Duodenal mucosa (tissue), 2 donors: ENCODE results near the gene HLX.

Source experiments
- H3K27ac ChIP-seq: one replicate; pipeline ENCODE4 v1.7.0; 2013; ENCODE audit warnings: low read depth, low read length
- H3K27me3 ChIP-seq, 2 donors: one replicate each; pipeline ENCODE4 v1.7.0; 2013; ENCODE audit warnings: low read length in 2 of 2, control low read depth in 1 of 2; ENCODE audit not compliant: insufficient read depth in 2 of 2, control insufficient read depth in 1 of 2
- H3K36me3 ChIP-seq, 2 donors: one replicate each; pipeline ENCODE4 v1.7.0; 2013; ENCODE audit warnings: low read length in 2 of 2, control low read depth in 1 of 2; ENCODE audit not compliant: insufficient read depth in 2 of 2, control insufficient read depth in 1 of 2
- H3K4me1 ChIP-seq, 2 donors: one replicate each; pipeline ENCODE4 v1.7.0; 2013; ENCODE audit warnings: low read length in 2 of 2, control low read depth in 1 of 2; ENCODE audit not compliant: insufficient read depth in 2 of 2, control insufficient read depth in 1 of 2
- H3K4me3 ChIP-seq, 2 donors: one replicate each; pipeline ENCODE4 v1.7.0; 2013; ENCODE audit warnings: low read length in 2 of 2, low read depth in 1 of 2
- H3K9ac ChIP-seq, 2 donors: one replicate each; pipeline ENCODE4 v1.7.0; 2013; ENCODE audit warnings: low read length in 2 of 2, low read depth in 1 of 2
- H3K9me3 ChIP-seq, 2 donors: one replicate each; pipeline ENCODE4 v1.7.0; 2013; ENCODE audit warnings: low read length in 2 of 2, control low read depth in 1 of 2; ENCODE audit not compliant: control insufficient read depth in 1 of 2

Gene HLX

DNA sequence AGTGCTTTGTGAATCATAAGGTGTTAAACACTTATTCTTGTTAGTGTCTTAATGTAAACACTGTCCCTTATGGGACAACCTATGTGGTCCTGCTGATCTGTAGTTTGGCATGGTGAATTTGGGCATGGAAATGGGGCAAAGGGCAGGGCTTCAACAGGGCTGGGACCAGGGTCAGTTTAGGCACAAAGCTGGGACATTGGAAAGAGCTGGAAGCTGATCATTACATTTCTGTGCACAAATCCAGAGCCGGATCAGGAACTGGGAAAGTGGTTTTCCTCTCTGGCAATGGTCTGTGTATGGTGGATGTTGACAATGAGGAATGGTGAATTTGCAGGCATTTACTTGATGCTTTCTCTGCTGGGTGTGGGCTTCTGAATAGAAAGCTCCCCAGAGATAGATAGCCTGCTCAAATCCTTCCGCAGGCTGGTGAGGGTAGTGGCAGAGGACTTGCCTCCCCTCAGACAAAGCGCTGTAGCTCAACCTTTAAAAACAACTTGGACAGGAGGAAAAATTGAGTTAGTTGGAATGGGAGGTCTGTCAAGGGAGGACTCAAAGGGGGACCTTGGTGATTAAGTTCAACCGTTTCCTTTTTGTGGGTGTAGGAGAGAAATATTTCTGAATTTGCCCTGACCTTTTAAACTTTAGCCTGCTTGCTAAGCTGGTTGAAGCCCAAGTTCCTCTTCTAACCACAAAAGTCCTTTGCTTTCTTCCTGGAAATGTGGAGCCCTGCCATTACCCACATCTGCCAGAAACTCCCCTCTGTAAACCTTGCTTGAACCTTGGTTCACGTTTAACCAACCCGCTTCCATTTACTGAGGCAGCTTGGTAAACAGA lies 35.3 kb downstream of the HLX start:
- no peaks in the 10 kb centered on the region for H3K27me3 ChIP-seq
- no peaks in the 10 kb centered on the region for H3K9me3 ChIP-seq
- no peak overlapping the region for H3K4me3 ChIP-seq
- H3K4me1 ChIP-seq: no peaks in the 10 kb centered on the region
- no peaks in the 10 kb centered on the region for H3K36me3 ChIP-seq
- H3K27ac ChIP-seq: no peak overlapping the region
- no peak overlapping the region for H3K9ac ChIP-seq

- Histone ChIP-seq H3K4me3 (no peak overlapping the region), H3K27ac (no peak overlapping the region), H3K36me3 (no peaks in the 10 kb centered on the region), H3K9ac (no peak overlapping the region), H3K27me3 (no peaks in the 10 kb centered on the region), H3K4me1 (no peaks in the 10 kb centered on the region), H3K9me3 (no peaks in the 10 kb centered on the region)
Observed at GRCh38 chr1:220915117-220915440, 35.8 kb downstream of the HLX start.

- Histone ChIP-seq H3K4me1 (no peaks in the 10 kb centered on the region), H3K27me3 (no peaks in the 10 kb centered on the region), H3K9me3 (no peaks in the 10 kb centered on the region), H3K9ac (no peak overlapping the region), H3K36me3 (no peaks in the 10 kb centered on the region), H3K27ac (no peak overlapping the region), H3K4me3 (no peak overlapping the region)
Observed at GRCh38 chr1:220915954-220916353, 36.7 kb downstream of the HLX start.

- H3K27me3 ChIP-seq: no peaks in the 10 kb centered on the region
- no peaks in the 10 kb centered on the region for H3K9me3 ChIP-seq
- H3K4me3 ChIP-seq: no peak overlapping the region
- no peaks in the 10 kb centered on the region for H3K4me1 ChIP-seq
- no peaks in the 10 kb centered on the region for H3K36me3 ChIP-seq
- no peak overlapping the region for H3K27ac ChIP-seq
- no peak overlapping the region for H3K9ac ChIP-seq
Observed at GRCh38 chr1:220917101-220917500, 37.9 kb downstream of the HLX start.

- Histone ChIP-seq H3K27ac (no peak overlapping the region), H3K9me3 (no peaks in the 10 kb centered on the region), H3K9ac (no peak overlapping the region), H3K36me3 (no peaks in the 10 kb centered on the region), H3K27me3 (no peaks in the 10 kb centered on the region), H3K4me3 (no peak overlapping the region), H3K4me1 (no peaks in the 10 kb centered on the region)
Observed at GRCh38 chr1:220917535-220918209, 38.4 kb downstream of the HLX start.

DNA sequence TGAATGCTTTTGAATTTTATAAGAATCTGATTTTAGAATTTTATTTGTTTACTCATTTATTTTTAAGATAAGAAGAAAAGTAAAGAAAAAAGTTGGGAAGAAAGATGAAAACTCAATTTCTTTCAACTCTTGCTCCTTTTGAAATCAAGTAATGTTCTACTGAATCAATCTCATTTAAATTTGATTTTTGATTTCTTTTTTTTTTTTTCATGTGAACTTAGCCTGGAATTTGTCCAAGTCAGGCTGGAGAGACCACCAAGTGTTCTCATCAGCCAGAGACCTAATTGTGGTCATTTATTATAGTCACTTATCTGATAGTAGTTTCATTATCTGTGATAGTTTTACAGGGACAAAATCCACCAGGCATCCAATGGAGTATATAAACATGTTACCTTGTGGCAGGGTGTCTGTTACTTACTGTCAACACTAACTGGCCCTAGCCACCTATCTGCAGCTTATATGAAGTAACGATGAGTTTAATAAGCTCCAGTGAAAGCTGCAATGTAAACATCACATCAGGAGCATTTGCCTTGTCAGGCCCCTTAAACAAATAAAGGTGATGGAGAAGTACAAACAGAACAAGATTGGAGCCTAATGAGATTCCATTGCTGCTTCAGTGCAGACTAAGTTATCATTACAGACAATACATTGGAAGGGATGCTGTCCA lies 39.2 kb downstream of the HLX start:
- Histone ChIP-seq H3K36me3 (no peaks in the 10 kb centered on the region), H3K4me3 (no peak overlapping the region), H3K4me1 (no peaks in the 10 kb centered on the region), H3K9me3 (no peaks in the 10 kb centered on the region), H3K27me3 (no peaks in the 10 kb centered on the region), H3K9ac (no peak overlapping the region), H3K27ac (no peak overlapping the region)

GRCh38 chr1:220920967-220921366 lies 41.7 kb downstream of the HLX start:
- Histone ChIP-seq H3K27me3 (no peaks in the 10 kb centered on the region), H3K4me3 (no peak overlapping the region), H3K27ac (no peak overlapping the region), H3K36me3 (no peaks in the 10 kb centered on the region), H3K4me1 (no peaks in the 10 kb centered on the region), H3K9ac (no peak overlapping the region), H3K9me3 (no peaks in the 10 kb centered on the region)

- no peak overlapping the region for H3K9ac ChIP-seq
- H3K27me3 ChIP-seq: no peaks in the 10 kb centered on the region
- no peaks in the 10 kb centered on the region for H3K4me1 ChIP-seq
- H3K36me3 ChIP-seq: no peaks in the 10 kb centered on the region
- no peak overlapping the region for H3K27ac ChIP-seq
- H3K9me3 ChIP-seq: no peaks in the 10 kb centered on the region
- H3K4me3 ChIP-seq: no peak overlapping the region
Observed at GRCh38 chr1:220921498-220921897, 42.3 kb downstream of the HLX start.

DNA sequence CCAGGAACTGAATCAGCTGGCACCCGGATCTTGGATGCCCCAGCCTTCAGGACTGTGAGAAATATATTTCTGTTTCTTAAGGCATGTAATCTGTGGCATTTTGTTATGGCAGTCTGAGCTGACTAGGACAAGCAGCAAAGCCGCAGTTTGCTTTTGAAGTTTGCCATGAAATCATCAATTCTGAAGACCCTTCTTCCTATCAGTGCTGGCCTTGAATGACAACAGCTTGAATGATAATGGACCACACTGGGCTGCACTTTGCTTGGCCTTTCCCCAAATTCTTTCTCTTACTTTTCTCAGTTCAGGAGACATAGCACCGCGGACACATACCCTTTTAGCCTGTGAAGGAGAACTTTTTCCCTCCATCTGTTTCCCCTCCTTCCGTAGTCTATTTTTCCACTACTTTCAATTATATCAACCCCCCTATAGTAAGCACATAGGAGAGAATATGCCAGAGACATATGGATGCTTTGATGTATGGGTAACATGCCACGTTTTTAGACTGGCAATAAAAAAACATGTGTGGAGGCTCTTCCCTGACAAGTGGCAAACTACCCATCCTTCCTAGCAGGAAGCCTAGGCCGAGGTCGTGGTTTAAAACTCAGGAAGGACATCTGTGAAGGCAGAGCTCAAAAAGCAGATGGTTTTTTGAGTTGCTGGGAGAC lies 42.9 kb downstream of the HLX start:
- Histone ChIP-seq H3K36me3 (no peaks in the 10 kb centered on the region), H3K27me3 (no peaks in the 10 kb centered on the region), H3K4me3 (no peak overlapping the region), H3K27ac (no peak overlapping the region), H3K4me1 (no peaks in the 10 kb centered on the region), H3K9ac (no peak overlapping the region), H3K9me3 (no peaks in the 10 kb centered on the region)

- H3K27me3 ChIP-seq: no peaks in the 10 kb centered on the region
- no peak overlapping the region for H3K27ac ChIP-seq
- H3K4me3 ChIP-seq: no peak overlapping the region
- H3K4me1 ChIP-seq: no peaks in the 10 kb centered on the region
- H3K9me3 ChIP-seq: no peaks in the 10 kb centered on the region
- no peak overlapping the region for H3K9ac ChIP-seq
- no peaks in the 10 kb centered on the region for H3K36me3 ChIP-seq
Observed at GRCh38 chr1:220922951-220923350, 43.7 kb downstream of the HLX start.
